ENCODE measurements around the gene ETDB.
"Not testable (repeated sequence)": the region's sequence is repeated elsewhere in the genome, so short reads cannot be mapped to it uniquely, and the experiment has no call there.

ETDB gene

DNA sequence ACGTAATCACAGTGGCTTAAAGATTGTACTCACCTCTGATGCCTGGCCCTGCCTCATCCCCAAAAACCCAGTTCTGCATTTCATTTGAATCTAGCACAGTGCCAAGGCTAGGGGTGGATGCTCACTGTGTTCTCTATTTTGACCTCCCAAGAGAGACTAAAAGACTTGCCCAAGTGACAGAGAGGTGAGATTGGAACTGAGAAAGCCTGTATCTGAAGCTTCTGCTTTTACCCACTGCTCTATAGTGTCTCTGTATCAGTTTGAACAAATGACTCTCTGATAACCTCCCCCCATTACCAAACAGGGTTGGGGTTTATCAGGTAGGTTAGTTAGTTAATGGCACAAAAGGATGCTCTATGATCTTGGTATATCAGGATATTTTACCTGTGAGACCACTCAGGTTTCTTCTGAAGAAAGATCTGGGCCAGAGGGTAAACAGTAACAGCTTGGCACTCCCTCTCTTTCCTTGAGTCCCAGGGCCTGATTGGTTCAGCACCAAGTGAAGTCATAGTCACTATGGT is at the start of gene ETDB:
Gene ETDB (minus strand): TSS at position 471 of the 521 bp plus-strand sequence. CDS start 1,265 bp downstream, outside the sequence.
- DNase-seq (ENCODE audit: low spot score), result not testable (repeated sequence)

DNA sequence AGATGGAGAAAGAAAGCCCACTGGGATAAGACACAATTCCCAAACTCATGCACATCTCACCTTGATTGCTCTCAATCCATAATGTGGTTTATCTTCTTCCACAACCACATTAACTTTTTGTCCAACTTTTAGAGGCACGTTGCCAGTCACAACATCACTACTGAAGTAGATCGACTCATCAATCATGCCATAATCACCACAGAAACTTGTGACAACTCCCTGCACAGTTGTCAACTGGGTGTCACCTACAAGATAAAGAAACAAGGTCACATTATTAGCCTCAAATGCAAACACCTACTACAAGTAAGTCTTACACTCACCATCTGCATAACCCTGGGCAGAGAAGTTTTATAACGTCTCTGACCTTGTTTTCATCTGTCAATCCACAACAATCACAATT is 49.2 kb upstream of the ETDB start:
- not testable (repeated sequence) for DNase-seq (ENCODE audit: low spot score)

DNA sequence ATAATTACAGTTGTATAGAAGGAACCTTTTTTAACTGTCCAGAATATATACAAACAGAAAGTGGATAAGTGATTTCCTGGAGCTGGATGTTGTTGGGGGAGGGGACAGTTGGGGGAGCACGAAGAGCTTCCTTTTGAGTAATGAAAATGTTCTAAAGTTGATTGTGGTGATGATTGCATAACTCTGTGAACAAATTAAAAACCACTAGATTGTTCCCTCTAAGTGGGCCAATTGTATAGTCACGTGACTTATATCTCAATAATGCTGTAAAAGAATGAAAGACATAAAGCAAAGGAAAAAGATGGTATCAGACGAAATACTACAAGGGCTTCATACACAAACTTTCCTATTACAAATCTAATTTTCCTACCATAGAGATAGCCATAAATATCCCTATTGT is 48.2 kb upstream of the ETDB start:
- no peak for DNase-seq (ENCODE audit: low spot score)

DNA sequence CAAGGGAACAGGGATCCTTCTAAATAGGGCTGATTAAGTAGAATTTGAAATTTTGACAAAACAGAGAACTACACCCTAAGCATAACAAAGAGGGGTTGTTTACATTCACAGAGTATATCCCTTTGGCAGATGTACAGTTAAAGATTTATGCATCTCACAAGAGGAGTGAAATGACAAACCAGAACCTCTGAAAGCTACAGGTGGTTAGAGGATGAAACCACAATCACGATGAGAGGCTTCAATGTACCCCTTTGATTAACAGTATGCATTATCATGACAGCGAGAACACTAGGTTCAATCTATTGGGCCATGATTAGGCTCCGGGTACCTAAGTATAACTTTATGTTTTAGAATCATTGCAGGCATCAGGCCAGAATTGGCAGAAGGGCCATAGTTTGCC is 34.4 kb upstream of the ETDB start:
- not testable (repeated sequence) for DNase-seq (ENCODE audit: low spot score)

DNA sequence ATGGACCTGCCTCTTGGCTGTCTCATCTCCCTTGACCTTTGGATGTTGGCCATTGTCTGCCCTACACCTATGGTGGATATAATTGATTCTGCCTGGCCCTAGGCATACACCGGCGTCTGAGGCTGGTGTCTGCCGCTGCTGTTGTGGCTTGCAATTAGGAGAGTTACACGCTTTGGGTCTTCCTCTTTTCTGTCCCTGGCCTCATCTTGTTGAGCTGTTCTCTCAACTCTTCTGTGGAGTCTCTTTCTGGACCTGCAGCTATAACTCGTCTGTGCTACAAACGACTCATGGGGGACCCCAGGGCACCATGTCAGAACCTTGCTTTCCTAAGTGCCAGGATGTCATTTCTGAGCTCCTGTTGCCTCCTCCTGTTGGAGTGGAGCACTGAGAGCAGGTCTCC is 5.8 kb upstream of the ETDB start:
- not testable (repeated sequence) for DNase-seq (ENCODE audit: low spot score)

DNA sequence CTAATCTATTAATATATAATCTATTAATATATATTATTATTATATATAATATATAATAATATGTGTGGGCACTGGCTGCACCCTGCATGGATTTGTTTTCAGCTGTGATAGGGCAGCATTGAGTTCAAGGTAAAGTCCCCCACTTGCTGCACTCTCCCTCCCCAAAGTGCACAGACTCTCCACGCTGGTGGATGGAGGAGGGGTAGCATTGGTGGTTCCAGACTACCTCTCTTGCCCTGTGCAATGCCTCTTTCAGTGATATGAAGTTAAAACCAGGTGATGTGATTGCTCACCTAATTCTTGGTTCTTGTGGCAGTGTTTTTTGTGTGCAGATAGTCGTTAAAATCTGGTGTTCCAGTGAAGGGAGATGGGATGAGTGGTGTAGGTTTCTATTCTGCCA is 4.3 kb downstream of the ETDB start:
- DNase-seq (ENCODE audit: low spot score), result not testable (repeated sequence)

DNA sequence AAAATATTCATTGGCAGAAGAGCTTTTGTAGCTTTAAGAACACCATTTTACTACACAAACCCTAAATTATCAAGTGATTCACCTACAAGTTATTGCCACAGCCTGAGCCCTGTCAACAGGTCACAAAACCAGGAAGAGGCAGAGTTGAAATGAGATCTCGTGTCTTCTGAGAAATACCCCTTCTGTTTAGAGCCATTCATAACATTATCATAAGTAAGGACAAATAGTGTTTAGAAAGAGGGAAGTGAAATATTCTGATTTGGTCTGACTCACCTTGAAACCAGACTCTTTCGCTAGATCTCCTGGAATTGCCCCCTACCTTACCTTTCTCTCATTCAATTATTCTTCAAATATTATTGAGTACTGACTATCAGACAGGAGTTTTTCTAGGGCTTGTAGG is 5.9 kb downstream of the ETDB start:
- no peak for DNase-seq (ENCODE audit: low spot score)

DNA sequence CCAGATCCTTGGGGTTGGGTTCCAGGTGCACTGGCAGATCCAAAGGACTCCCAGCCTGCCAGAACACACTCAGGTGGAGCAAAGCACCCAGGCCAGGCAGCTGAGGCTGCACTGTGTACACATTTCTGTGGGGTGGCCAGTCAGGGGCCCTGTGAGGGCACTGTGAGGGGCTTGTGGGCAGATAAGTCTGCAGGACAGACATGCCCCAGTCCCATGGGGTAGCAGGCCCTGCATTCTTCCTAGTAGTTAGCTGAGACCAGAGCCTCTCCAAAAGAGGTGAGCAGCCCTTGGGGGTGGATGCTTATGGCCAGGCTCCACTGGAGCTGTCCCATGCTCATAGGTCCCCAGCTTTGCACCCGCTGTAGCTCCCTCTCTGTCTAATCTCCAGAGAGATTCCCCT is 7.6 kb downstream of the ETDB start:
- DNase-seq (ENCODE audit: low spot score), result no peak

DNA sequence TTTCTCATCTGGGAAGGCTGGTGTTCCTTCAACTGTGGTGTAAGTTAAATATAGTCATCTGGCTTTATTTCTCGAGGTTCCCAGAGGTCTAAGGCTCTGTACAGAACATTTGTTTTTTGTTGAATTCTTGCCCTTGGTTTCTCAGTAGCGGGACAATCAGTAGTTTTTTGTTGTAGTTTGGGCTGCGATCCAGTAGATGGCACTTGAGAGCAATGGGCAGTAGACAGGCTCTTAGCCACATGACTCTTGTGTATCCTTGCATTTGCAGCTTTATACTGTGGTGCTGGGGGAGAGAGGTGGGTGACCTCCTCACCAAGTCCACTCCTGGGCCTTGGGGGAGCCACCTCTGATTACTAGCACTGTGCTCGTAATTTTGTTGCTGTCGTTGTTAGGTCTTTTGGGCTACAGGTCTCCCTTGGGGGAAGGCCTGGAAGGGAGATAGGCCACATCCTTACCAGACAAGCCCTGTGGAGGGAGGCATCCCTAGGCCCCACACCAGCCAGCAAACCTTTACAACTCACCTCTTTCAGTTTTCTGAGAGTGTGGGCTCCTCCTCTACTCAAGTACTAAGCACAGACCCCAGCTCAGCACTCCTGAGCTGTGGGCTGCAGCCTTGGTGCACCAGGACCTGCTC is 8.1 kb downstream of the ETDB start:
- DNase-seq (ENCODE audit: low spot score), result peak; percentile 54

DNA sequence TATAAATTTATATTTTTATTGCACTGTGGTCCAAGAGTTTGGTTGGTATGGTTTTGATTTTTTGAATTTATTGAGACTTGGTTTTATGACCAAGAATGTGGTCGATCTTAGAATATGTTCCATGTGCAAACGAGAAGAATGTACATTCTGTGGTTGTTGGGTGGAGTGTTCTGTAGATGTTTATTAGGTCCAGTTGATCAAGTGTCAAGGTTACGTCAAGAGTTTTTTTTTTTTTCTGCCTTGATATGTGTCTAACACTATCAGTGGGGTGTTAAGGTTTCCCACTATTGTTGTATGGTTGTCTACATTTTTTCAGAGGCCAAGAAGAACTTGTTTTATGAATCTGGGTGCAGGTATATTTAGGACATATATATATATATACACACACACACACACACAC is 10.8 kb downstream of the ETDB start:
- no peak for DNase-seq (ENCODE audit: low spot score)

DNA sequence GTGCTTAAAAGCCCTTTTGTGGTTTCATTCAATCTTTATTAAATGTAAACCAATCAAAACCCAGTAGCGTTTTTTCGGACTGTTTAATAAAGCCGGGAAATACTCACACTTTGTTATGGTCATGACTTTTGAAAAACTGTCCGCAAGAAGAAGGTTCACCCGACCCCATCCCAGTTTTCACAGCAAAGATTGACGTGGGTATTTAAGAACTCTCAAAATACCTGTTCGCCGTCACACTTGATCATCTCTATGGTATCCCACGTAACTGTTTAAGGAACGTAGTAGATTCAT is 20.9 kb downstream of the ETDB start:
- no peak for DNase-seq (ENCODE audit: low spot score)

DNA sequence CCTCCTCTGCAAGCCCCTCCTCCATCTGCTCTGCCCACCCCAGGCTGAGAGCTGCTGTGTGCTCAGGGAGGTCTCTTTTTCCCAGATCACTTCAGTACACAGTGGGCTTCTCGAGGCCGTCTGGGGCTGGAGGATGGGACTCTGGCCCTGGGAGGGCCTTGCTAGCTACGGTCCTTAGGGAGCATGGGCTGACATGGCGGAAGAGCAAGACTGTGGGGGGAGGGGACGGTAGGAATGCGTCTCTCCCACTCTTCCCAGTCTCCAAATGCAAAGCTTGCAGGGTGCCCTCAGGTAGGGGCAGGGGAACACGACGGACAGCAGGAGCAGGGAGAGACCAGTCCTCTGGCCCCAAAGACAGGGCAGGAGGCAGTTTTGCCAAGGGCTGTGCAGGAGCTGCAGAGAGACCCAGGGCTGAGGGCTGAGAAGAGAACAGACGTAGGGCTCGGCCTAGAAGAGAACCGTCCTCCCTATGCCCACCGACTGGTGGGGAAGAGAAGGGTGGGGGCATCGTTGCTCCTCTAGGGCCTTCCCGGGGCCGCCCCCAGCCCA is 23.1 kb downstream of the ETDB start:
- DNase-seq (ENCODE audit: low spot score), result not testable (repeated sequence)

DNA sequence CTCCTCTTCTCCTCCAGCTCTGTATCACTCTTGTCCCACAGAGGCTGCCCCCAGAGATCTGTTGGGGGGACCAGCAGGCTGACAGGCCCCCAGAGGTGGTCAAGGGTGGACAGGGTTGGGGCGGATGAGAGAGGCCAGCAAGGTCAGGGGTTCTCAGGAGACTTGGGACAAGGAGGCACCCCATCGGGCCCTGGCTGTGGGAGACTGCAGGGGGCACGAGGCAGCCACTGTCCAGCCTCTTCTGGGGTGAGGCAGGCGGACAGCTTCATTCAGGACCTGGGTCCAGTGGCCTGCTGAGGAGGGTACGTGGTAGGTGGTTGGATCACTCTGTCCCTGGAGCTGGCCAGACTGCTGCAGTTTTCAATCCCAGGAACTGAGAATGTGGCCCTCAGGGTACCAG is 24.6 kb downstream of the ETDB start:
- DNase-seq (ENCODE audit: low spot score), result no peak

DNA sequence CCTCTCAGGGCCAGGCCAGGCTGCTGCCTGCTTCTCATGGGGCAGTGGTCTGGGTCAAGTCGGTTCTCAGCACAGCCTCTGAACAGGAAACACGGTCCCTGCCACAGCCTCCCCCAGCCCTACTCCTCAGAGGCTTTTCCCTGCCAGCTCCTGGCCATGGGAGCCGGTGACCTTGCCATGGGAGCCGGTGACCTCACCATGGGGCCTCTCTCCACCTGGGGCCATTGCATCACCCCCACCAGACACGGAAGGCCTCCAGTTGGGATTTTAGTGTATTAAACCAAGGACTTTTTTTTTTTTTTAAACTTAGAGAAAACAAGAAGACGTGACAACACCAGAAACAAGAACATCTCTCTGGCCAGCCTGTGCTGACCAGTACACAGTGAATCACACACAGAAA is 25.6 kb downstream of the ETDB start:
- DNase-seq (ENCODE audit: low spot score), result no peak

DNA sequence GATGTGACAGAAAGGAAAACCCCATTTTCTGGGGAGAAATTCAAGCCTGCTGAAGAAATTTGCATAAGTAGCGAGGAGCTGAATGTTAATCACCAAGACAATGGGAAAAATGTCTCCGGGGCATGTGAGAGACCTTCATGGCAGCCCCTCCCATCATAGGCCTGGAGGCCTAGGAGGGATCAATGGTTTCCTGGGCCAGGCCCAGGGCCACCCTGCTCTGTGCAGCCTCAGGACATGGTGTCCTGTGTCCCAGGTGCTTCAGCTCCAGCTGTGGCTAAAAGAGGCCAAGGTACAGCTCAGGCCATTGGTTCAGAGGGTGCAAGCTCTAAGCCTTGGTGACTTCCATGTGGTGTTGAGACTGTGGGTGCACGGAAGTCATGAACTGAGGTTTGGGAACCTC is 31.2 kb downstream of the ETDB start:
- no peak for DNase-seq (ENCODE audit: low spot score)

DNA sequence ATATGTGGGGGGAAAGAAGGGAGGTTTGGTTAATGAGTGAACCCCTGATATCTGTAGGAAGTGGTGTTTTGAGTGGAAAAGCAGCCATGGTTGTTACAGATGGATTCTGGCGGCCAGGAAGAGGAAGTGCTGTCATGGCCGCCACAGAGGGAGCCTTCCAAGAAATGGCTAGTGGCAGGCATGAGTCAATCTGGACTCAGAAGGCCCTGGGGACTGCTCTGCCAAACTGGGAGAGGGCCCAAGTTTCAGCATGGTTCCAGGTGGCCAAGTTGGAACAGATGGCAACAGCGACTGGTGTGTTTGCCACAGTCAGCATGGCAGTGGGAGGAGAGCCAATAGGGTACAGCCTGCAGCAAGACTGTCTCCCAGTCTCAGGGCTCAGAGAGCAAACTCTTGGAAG is 32.5 kb downstream of the ETDB start:
- DNase-seq (ENCODE audit: low spot score), result no peak

DNA sequence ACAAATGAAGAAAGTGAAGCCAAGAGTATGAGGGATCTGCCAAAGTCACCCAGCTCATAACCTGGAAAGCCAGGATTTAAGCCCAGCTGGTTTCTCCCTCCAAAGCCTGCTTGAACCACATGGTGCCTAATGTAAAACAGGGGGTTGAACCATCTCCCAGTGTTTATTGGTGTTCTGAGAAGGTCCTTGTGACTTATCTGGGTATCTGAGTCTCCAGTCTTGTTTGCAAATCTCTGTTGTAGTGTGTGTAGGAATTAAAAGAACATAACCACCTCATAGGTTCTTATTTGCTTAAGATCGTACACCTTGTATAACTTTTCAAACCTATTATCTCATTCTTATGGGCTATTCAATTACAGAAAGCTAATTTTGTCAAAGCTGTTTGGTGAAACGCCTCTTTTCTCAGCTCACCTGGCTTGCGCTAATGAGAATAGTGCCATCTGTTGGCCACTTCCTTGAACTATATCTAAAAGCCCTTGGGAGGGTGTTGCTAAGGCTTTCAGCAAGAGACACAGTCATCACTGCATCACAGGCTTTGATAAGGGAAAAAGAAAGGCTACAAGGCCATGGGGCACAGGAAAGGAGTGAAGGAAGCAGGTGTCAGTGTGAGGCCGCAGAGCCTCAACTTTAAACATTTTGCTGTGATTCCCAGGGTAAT is 34.0 kb downstream of the ETDB start:
- peak; percentile 82 for DNase-seq (ENCODE audit: low spot score)

DNA sequence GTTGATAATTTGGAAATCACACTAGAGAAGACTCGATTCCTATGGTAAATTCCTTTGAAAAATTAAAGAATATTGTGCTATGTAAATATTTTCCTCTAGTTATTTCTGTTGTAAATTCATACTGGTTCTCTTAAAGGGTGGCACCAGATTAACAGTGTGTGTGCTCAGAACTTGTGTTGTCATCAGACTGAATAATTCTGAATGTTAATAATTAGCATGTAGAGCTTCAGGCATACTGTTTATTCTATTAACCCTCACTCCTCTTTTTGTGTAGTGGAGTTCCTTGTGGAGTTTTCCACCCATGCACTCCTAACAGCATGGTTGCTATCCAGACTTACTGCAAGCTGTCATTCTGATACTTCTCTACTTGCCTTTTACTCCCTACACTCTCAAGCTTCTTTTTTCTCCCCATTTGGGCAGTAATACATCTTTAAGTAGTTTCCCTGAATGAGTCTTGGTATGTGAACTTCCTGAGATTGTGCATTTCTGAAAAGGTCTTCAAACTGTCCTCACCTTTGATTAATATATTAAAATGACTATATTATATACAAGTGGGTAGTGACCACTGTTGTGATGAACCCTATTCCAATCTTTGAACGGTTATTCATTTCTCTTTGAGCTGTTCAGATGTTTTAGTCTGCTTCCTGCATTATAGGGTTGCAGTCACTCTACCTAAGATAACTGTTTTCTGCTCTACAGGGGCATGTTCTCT is 38.5 kb downstream of the ETDB start:
- DNase-seq (ENCODE audit: low spot score), result no peak

All from RKO (cell line).